HCT116 (cell line): ENCODE data around the gene WWTR1. TPM values are rescaled to one million over a fixed set of nuclear protein-coding genes. Genes with fewer than 3 reads are reported as not detected.

Experiments used
- ATAC-seq: fragments of 200-7000 bp; cut with Tn5 transposase; 2 replicates; pipeline ENCODE4 v1.9.1; 2020; ENCODE audit warnings: mild to moderate bottlenecking, moderate library complexity
- BruUV-seq: library from RNA; stranded (reverse); fragments of 400-500 nt; replicated peaks from 2 replicates; lab custom pipeline; 2021; lab: Mats Ljungman, UMichigan
- CTCF ChIA-PET: fragments of 300-600 bp; sonication (Branson Sonifier 250); formaldehyde crosslinking; loops from one replicate; lab custom pipeline; 2021; ENCODE audit warnings: antibody characterized with exemption; lab: Charles Lee
- POLR2A ChIA-PET: fragments of 300-600, 350-600 bp; sonication (Branson Sonifier 250); formaldehyde crosslinking; loops from one replicate; lab custom pipeline; 2021; ENCODE audit warnings: antibody characterized with exemption; lab: Charles Lee
- RAD21 ChIA-PET, 2 experiments: fragments of 300-600 bp; sonication (Branson Sonifier 250); formaldehyde crosslinking; loops; one replicate each; lab custom pipeline; 2023; ENCODE audit warnings: low total read pairs in 2 of 2; ENCODE audit not compliant: uncharacterized antibody in 2 of 2, unreplicated experiment in 2 of 2, low non-redundant PET in 1 of 2; lab: Charles Lee
- DNase-seq: peaks from one replicate; pipeline ENCODE4 v3.0.0-alpha.2; 2010; ENCODE audit warnings: low read depth, low spot score
- H2AFZ ChIP-seq: fragments of 200-600 bp; shearing (Covaris generic), sonication (generic); 2 replicates; pipeline ENCODE4 v1.6.1; 2017; ENCODE audit warnings: low read depth, mixed run types, mixed read lengths, antibody characterized with exemption, low read length; ENCODE audit not compliant: poor library complexity, severe bottlenecking
- H3K27ac ChIP-seq: 2 replicates; pipeline ENCODE4 v1.5.1; 2012; ENCODE audit warnings: low read depth, low read length
- H3K27me3 ChIP-seq: fragments of 200-600 bp; sonication (generic); 2 replicates; pipeline ENCODE4 v1.6.1; 2016; ENCODE audit warnings: mixed run types, low read length, mixed read lengths; ENCODE audit not compliant: insufficient read depth
- H3K36me3 ChIP-seq, 2 experiments: fragments of 200-500 bp in 1 of 2; fragments of 200-600 bp in 1 of 2; sonication (Bioruptor generic) in 1 of 2; sonication (generic) in 1 of 2; 2 replicates each; pipeline versions ENCODE4 v1.5.1 to v1.6.1; 2014 to 2016; ENCODE audit warnings: low read length in 2 of 2, inconsistent platforms in 1 of 2, mixed read lengths in 1 of 2, mixed run types in 1 of 2; ENCODE audit not compliant: insufficient read depth in 2 of 2, control insufficient read depth in 1 of 2
- H3K4me1 ChIP-seq, 2 experiments: fragments of 200-600 bp in 1 of 2; sonication (generic) in 1 of 2; 2 replicates each; pipeline versions ENCODE4 v1.5.1 to v1.6.1; 2012 to 2017; ENCODE audit warnings: low read length in 2 of 2, inconsistent platforms in 1 of 2, mild to moderate bottlenecking in 1 of 2, mixed read lengths in 1 of 2, mixed run types in 1 of 2, moderate library complexity in 1 of 2; ENCODE audit not compliant: insufficient read depth in 2 of 2, control insufficient read depth in 1 of 2
- H3K4me2 ChIP-seq: fragments of 200-600 bp; sonication (generic); 2 replicates; pipeline ENCODE4 v1.6.1; 2017; ENCODE audit warnings: mixed run types, low read length, mixed read lengths
- H3K4me3 ChIP-seq, 2 experiments: fragments of 200-600 bp in 1 of 2; sonication (generic) in 1 of 2; replicated peaks in 1 of 2; 2 replicates each; pipeline ENCODE4 v1.5.1; 2011 to 2016; ENCODE audit warnings: low read length in 2 of 2, control low read depth in 1 of 2, low read depth in 1 of 2, mild to moderate bottlenecking in 1 of 2, mixed read lengths in 1 of 2, mixed run types in 1 of 2
- H3K79me2 ChIP-seq: fragments of 200-600 bp; sonication (generic); 2 replicates; pipeline ENCODE4 v1.6.1; 2017; ENCODE audit warnings: mild to moderate bottlenecking, mixed run types, low read length, moderate library complexity, mixed read lengths; ENCODE audit not compliant: insufficient read depth
- H3K9ac ChIP-seq: fragments of 200-600 bp; sonication (generic); 2 replicates; pipeline ENCODE4 v1.6.1; 2016; ENCODE audit warnings: low read length, mixed read lengths
- H3K9me2 ChIP-seq: fragments of 200-600 bp; sonication (generic), shearing (Covaris generic); 2 replicates; pipeline ENCODE4 v1.6.1; 2017; ENCODE audit warnings: mixed run types, mild to moderate bottlenecking, moderate library complexity; ENCODE audit not compliant: insufficient read depth
- H3K9me3 ChIP-seq, 2 experiments: fragments of 200-500 bp in 1 of 2; fragments of 200-600 bp in 1 of 2; sonication (Bioruptor generic) in 1 of 2; sonication (generic) in 1 of 2; 2 replicates each; pipeline ENCODE4 v1.6.1; 2014 to 2017; ENCODE audit warnings: low read length in 2 of 2, mixed read lengths in 2 of 2, inconsistent platforms in 1 of 2, low read depth in 1 of 2, mild to moderate bottlenecking in 1 of 2, mixed run types in 1 of 2, moderate library complexity in 1 of 2; ENCODE audit not compliant: control insufficient read depth in 1 of 2, insufficient read depth in 1 of 2
- H4K20me1 ChIP-seq: fragments of 200-600 bp; sonication (generic), shearing (Covaris generic); 2 replicates; pipeline ENCODE4 v1.6.1; 2017; ENCODE audit warnings: mixed run types, mild to moderate bottlenecking, moderate library complexity; ENCODE audit not compliant: insufficient read depth
- ELF1 ChIP-seq: IDR thresholded peaks from 2 replicates; pipeline ENCODE4 v1.6.1; 2012; ENCODE audit warnings: low read depth, borderline replicate concordance
- EZH2 ChIP-seq: fragments of 200-600 bp; sonication (generic); IDR thresholded peaks from 2 replicates; pipeline ENCODE4 v1.6.1; 2017; ENCODE audit warnings: antibody characterized with exemption, mixed run types
- FOSL1 ChIP-seq: IDR thresholded peaks from 2 replicates; pipeline ENCODE4 v1.6.1; 2012; ENCODE audit warnings: low read depth
- JUND ChIP-seq: IDR thresholded peaks from 2 replicates; pipeline ENCODE4 v1.6.1; 2012
- POLR2AphosphoS5 ChIP-seq: IDR thresholded peaks from 2 replicates; pipeline ENCODE4 v1.6.1; 2011; ENCODE audit warnings: mild to moderate bottlenecking, low read depth, low read length, moderate library complexity
- SIN3A ChIP-seq: IDR thresholded peaks from 2 replicates; pipeline ENCODE4 v1.6.1; 2012; ENCODE audit warnings: low read depth
- TCF7L2 ChIP-seq: IDR thresholded peaks from 2 replicates; pipeline ENCODE4 v1.7.0; 2011; ENCODE audit warnings: borderline replicate concordance, inconsistent platforms; ENCODE audit not compliant: insufficient read depth, insufficient read length; ENCODE audit errors: extremely low read depth
- ZFX ChIP-seq: fragments of 450-650 bp; IDR thresholded peaks from 2 replicates; pipeline ENCODE4 v1.6.1; 2017
- intact Hi-C: fragments of 100-400 bp; cut with micrococcal nuclease; formaldehyde crosslinking; loops from 2 replicates; pipeline ENCODE4 v1.10.0; 2022
- total RNA-seq: library from RNA; stranded (reverse); gene quantifications from one replicate; pipeline ENCODE4 v1.2.1, GENCODE V29; 2021; ENCODE audit not compliant: unreplicated experiment
- TF ChIP-seq, protein P1 (sequence below): IDR thresholded peaks from 2 replicates; pipeline ENCODE4 v1.6.1; 2012
- TF ChIP-seq, protein P2 (sequence below): IDR thresholded peaks from 2 replicates; pipeline ENCODE4 v1.6.1; 2011; ENCODE audit warnings: mild to moderate bottlenecking, low read length, moderate library complexity; ENCODE audit not compliant: insufficient replicate concordance; ENCODE audit errors: extremely low read depth
- TF ChIP-seq, protein P3 (sequence below), 3 experiments: fragments of 200-600 bp in 1 of 3; sonication (generic) in 1 of 3; IDR thresholded peaks in 2 of 3; conservative IDR thresholded peaks in 1 of 3; 2 replicates each; pipeline ENCODE4 v1.5.1; 2012 to 2017; ENCODE audit warnings: low read depth in 2 of 3, low read length in 2 of 3, antibody characterized with exemption in 1 of 3, borderline replicate concordance in 1 of 3, control low read depth in 1 of 3, mild to moderate bottlenecking in 1 of 3, mixed read lengths in 1 of 3, mixed run types in 1 of 3, moderate library complexity in 1 of 3; ENCODE audit not compliant: insufficient read depth in 1 of 3
- TF ChIP-seq, protein P4 (sequence below): IDR thresholded peaks from 2 replicates; pipeline ENCODE4 v1.6.1; 2012; ENCODE audit warnings: low read depth

WWTR1 gene
- total RNA-seq, 1 experiment from 2014 or later, result 46.9 TPM

DNA sequence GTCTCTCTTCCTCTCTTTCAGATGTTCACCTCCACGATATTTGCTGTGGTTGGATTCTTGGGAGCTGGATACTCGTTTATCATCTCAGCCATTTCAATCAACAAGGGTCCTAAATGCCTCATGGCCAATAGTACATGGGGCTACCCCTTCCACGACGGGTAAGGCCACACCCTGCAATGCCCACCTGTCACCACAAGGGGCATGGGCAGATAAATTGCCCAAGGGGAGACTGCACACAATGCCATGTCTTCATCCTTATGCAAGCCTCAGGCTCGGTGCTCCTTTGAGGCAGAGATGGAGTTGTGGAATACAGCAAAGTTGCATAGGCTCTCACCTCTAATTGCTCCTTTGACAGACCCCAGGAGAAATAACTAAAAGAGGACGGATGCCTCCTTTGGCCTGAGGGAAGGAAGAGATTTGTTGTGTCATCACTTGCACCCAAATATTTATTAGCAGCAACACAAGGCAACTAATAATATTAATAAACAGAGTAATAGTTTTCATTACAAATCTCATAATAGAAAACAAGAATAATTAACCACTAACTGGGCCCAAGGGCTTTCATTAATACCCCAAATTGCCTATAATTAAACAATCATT lies 170.1 kb downstream of the WWTR1 start (continued):
- TF ChIP-seq POLR2AphosphoS5, result no peak
- no peak for TF ChIP-seq FOSL1
- TF ChIP-seq, protein P1, sequence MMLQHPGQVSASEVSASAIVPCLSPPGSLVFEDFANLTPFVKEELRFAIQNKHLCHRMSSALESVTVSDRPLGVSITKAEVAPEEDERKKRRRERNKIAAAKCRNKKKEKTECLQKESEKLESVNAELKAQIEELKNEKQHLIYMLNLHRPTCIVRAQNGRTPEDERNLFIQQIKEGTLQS, result no peak
- TF ChIP-seq, all 23 proteins: peak for 3

DNA sequence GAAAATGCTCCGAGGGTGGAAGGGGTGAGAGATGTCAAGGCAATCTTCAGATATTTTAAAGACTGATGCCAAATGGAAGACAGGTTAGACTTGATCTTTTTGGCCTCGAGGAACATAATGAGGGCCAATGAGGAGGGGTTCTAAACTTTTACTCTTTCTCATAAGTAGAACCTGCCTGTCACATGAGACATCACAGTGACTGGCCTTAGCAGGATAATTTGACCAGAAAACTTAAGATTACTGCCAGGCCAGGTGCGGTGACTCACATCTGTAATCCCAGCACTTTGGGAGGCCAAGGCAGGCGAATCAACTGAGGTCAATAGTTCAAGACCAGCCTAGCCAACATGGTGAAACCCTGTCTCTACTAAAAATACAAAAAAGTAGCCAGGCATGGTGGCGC lies 171.1 kb downstream of the WWTR1 start:
- peaks cover 0 to 9% of the 10 kb centered on the region in 2 experiments; a peak in 1 of 4 replicates for H3K4me1 ChIP-seq
- H2AFZ ChIP-seq, result no peak overlapping the region
- H3K4me2 ChIP-seq, result no peak overlapping the region
- DNase-seq, result no peak
- no peaks in the 10 kb centered on the region for H3K79me2 ChIP-seq
- no peaks in the 10 kb centered on the region for H3K9me2 ChIP-seq
- H4K20me1 ChIP-seq, result no peaks in the 10 kb centered on the region
- RAD21 ChIA-PET, result no interaction called here
- TF ChIP-seq, protein P2, sequence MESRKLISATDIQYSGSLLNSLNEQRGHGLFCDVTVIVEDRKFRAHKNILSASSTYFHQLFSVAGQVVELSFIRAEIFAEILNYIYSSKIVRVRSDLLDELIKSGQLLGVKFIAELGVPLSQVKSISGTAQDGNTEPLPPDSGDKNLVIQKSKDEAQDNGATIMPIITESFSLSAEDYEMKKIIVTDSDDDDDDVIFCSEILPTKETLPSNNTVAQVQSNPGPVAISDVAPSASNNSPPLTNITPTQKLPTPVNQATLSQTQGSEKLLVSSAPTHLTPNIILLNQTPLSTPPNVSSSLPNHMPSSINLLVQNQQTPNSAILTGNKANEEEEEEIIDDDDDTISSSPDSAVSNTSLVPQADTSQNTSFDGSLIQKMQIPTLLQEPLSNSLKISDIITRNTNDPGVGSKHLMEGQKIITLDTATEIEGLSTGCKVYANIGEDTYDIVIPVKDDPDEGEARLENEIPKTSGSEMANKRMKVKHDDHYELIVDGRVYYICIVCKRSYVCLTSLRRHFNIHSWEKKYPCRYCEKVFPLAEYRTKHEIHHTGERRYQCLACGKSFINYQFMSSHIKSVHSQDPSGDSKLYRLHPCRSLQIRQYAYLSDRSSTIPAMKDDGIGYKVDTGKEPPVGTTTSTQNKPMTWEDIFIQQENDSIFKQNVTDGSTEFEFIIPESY, result no peak
- TF ChIP-seq POLR2AphosphoS5, result no peak
- TF ChIP-seq ZFX, result no peak
- TF ChIP-seq, protein P3, sequence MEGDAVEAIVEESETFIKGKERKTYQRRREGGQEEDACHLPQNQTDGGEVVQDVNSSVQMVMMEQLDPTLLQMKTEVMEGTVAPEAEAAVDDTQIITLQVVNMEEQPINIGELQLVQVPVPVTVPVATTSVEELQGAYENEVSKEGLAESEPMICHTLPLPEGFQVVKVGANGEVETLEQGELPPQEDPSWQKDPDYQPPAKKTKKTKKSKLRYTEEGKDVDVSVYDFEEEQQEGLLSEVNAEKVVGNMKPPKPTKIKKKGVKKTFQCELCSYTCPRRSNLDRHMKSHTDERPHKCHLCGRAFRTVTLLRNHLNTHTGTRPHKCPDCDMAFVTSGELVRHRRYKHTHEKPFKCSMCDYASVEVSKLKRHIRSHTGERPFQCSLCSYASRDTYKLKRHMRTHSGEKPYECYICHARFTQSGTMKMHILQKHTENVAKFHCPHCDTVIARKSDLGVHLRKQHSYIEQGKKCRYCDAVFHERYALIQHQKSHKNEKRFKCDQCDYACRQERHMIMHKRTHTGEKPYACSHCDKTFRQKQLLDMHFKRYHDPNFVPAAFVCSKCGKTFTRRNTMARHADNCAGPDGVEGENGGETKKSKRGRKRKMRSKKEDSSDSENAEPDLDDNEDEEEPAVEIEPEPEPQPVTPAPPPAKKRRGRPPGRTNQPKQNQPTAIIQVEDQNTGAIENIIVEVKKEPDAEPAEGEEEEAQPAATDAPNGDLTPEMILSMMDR (IDR thresholded peaks at IDR 0.05 in 2 of 3, conservative IDR thresholded peaks at IDR 0.05 in 1 of 3; ENCODE audit: borderline replicate concordance in 1 of 3, insufficient read depth in 1 of 3, low read depth in 2 of 3, low read length in 2 of 3), result no peak
- TF ChIP-seq, protein P1, result no peak
- no peak for TF ChIP-seq EZH2
- TF ChIP-seq FOSL1, result no peak
- no peak for TF ChIP-seq TCF7L2
- TF ChIP-seq, protein P4, sequence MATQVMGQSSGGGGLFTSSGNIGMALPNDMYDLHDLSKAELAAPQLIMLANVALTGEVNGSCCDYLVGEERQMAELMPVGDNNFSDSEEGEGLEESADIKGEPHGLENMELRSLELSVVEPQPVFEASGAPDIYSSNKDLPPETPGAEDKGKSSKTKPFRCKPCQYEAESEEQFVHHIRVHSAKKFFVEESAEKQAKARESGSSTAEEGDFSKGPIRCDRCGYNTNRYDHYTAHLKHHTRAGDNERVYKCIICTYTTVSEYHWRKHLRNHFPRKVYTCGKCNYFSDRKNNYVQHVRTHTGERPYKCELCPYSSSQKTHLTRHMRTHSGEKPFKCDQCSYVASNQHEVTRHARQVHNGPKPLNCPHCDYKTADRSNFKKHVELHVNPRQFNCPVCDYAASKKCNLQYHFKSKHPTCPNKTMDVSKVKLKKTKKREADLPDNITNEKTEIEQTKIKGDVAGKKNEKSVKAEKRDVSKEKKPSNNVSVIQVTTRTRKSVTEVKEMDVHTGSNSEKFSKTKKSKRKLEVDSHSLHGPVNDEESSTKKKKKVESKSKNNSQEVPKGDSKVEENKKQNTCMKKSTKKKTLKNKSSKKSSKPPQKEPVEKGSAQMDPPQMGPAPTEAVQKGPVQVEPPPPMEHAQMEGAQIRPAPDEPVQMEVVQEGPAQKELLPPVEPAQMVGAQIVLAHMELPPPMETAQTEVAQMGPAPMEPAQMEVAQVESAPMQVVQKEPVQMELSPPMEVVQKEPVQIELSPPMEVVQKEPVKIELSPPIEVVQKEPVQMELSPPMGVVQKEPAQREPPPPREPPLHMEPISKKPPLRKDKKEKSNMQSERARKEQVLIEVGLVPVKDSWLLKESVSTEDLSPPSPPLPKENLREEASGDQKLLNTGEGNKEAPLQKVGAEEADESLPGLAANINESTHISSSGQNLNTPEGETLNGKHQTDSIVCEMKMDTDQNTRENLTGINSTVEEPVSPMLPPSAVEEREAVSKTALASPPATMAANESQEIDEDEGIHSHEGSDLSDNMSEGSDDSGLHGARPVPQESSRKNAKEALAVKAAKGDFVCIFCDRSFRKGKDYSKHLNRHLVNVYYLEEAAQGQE, result no peak
- TF ChIP-seq JUND, result no peak
- no peak for TF ChIP-seq ELF1
- TF ChIP-seq SIN3A, result no peak
- H3K36me3 ChIP-seq, result no peaks in the 10 kb centered on the region
- no peaks in the 10 kb centered on the region for H3K27me3 ChIP-seq
- POLR2A ChIA-PET, result no interaction called here
- no peak for ATAC-seq
- H3K9me3 ChIP-seq, result peaks cover 0 to 3% of the 10 kb centered on the region in 2 experiments; a peak in 1 of 4 replicates
- no peak overlapping the region for H3K4me3 ChIP-seq
- no peak overlapping the region for H3K27ac ChIP-seq
- CTCF ChIA-PET, result interaction anchor here (0.7 to 1.2 kb wide), 3 partner anchors 82 to 531 kb away, joined by 3 read pairs; no protein-coding TSS in a partner anchor
- intact Hi-C loops, result no loop called here
- no peak overlapping the region for H3K9ac ChIP-seq
- no TSS peak for BruUV-seq
